ENCODE results near the gene TICAM1. TPM values are rescaled to one million over a fixed set of nuclear protein-coding genes. Genes with fewer than 3 reads are reported as not detected.
"Not testable (repeated sequence)": the region's sequence is repeated elsewhere in the genome, so short reads cannot be mapped to it uniquely, and the experiment has no call there.

Gene TICAM1
- total and polyA plus RNA-seq, 2 of the 13 experiments (the other 11 are each of a cell fraction or from before 2014, with no cell fraction given), result 0.33 to 0.95 TPM

- CTCF ChIA-PET (ENCODE audit: low intra/inter-chr PET ratio, low total read pairs), result no interaction called here
- no peaks in the 10 kb centered on the region for H3K9me3 ChIP-seq (ENCODE audit: low read length)
- H3K4me3 ChIP-seq (replicated peaks in 1 of 3; ENCODE audit: insufficient read depth in 1 of 3, low read depth in 2 of 3, low read length in 3 of 3), result no peak overlapping the region
- H3K9ac ChIP-seq (ENCODE audit: insufficient read depth, low read depth, low read length), result no peak overlapping the region
- in situ Hi-C loops (cut with HindIII; ENCODE audit: extremely low pct_ligation_motif_present, low pct_unique_long_range_greater_than_20kb) (no loop called here), intact Hi-C loops (cut with micrococcal nuclease; ENCODE audit: unreplicated experiment) (no loop called here)
- peaks cover 21% of the 10 kb centered on the region for H3K4me1 ChIP-seq (ENCODE audit: insufficient read depth, low read length)
- TF ChIP-seq HNF4G (IDR thresholded peaks at IDR 0.05; ENCODE audit: borderline replicate concordance, low read depth, low read length) (peak; percentile 34; the same call in 1 of the 2 replicates), HNF4G (CRISPR knock-in tag; IDR thresholded peaks at IDR 0.05; ENCODE audit: borderline replicate concordance, low read depth) (no peak), ZNF12 (CRISPR knock-in tag; IDR thresholded peaks at IDR 0.05) (no peak), NR2F6 (IDR thresholded peaks at IDR 0.05) (no peak), NR2F6 (CRISPR knock-in tag; IDR thresholded peaks at IDR 0.05) (no peak), TGIF2 (CRISPR knock-in tag; IDR thresholded peaks at IDR 0.05) (no peak), AGO2 (optimal IDR thresholded peaks at IDR 0.05; ENCODE audit: low read depth, low read length) (peak; percentile 33)
- no CpG with 5 or more reads among the region's 10 CpGs for WGBS (ENCODE audit: low lambda C conversion rate)
- no peak overlapping the region for H3K27ac ChIP-seq (ENCODE audit: extremely low read length, insufficient read depth, low read length)
- BruUV-seq (replicated peaks), result no TSS peak
- H3K27me3 ChIP-seq (ENCODE audit: control insufficient read depth in 1 of 2, insufficient read depth in 2 of 2, low read length in 2 of 2), result no peaks in the 10 kb centered on the region
- DNase-seq (ENCODE audit: low spot score) (no peak), FAIRE-seq (no peak), ATAC-seq (no peak)
- peaks cover 17 to 31% of the 10 kb centered on the region in 2 experiments; a peak in 4 of 5 replicates for H3K36me3 ChIP-seq (replicated peaks in 1 of 2; ENCODE audit: control insufficient read depth in 1 of 2, insufficient read depth in 2 of 2, low read length in 2 of 2)
- no peak overlapping the region for H3K4me2 ChIP-seq (ENCODE audit: low read depth, low read length)
- peaks cover 7% of the 10 kb centered on the region; the same call in 1 of the 2 replicates for H4K20me1 ChIP-seq (ENCODE audit: insufficient read depth, low read length)
- POLR2A ChIA-PET, result no interaction called here
- H2AFZ ChIP-seq (ENCODE audit: low read length), result no peak overlapping the region
- H3K79me2 ChIP-seq (ENCODE audit: insufficient read depth, low read length), result peaks cover 16% of the 10 kb centered on the region
Observed at GRCh38 chr19:4861147-4861546, 29.6 kb upstream of the TICAM1 start.

- POLR2A ChIA-PET, result interaction anchor here (1.4 kb wide), 1 partner anchor 50 kb away, joined by 4 read pairs; no protein-coding TSS in a partner anchor
- no peak for FAIRE-seq
- Histone ChIP-seq H3K27ac (ENCODE audit: extremely low read length, insufficient read depth, low read length) (no peak overlapping the region), H3K4me3 (replicated peaks in 1 of 3; ENCODE audit: insufficient read depth in 1 of 3, low read depth in 2 of 3, low read length in 3 of 3) (no peak overlapping the region), H4K20me1 (ENCODE audit: insufficient read depth, low read length) (peaks cover 7% of the 10 kb centered on the region; the same call in 1 of the 2 replicates), H3K4me1 (ENCODE audit: insufficient read depth, low read length) (peaks cover 18% of the 10 kb centered on the region), H3K79me2 (ENCODE audit: insufficient read depth, low read length) (peaks cover 12% of the 10 kb centered on the region), H3K4me2 (ENCODE audit: low read depth, low read length) (no peak overlapping the region), H3K27me3 (ENCODE audit: control insufficient read depth in 1 of 2, insufficient read depth in 2 of 2, low read length in 2 of 2) (no peaks in the 10 kb centered on the region), H3K9ac (ENCODE audit: insufficient read depth, low read depth, low read length) (no peak overlapping the region), H3K36me3 (replicated peaks in 1 of 2; ENCODE audit: control insufficient read depth in 1 of 2, insufficient read depth in 2 of 2, low read length in 2 of 2) (peaks cover 23 to 34% of the 10 kb centered on the region in 2 experiments; a peak in 4 of 5 replicates), H3K9me3 (ENCODE audit: low read length) (no peaks in the 10 kb centered on the region), H2AFZ (ENCODE audit: low read length) (no peak overlapping the region)
- no TSS peak for BruUV-seq (replicated peaks)
- intact Hi-C loops (cut with micrococcal nuclease; ENCODE audit: unreplicated experiment), result no loop called here
- in situ Hi-C loops (cut with HindIII; ENCODE audit: extremely low pct_ligation_motif_present, low pct_unique_long_range_greater_than_20kb), result no loop called here
- WGBS (ENCODE audit: low lambda C conversion rate), result 97% methylated on average over 7 of the region's 11 CpGs
- no peak for DNase-seq (ENCODE audit: low spot score)
- CTCF ChIA-PET (ENCODE audit: low intra/inter-chr PET ratio, low total read pairs), result no interaction called here
- ATAC-seq, result no peak
- no peak for TF ChIP-seq ZNF138 (CRISPR knock-in tag; IDR thresholded peaks at IDR 0.05; ENCODE audit: low read depth)
- peak; percentile 32 for TF ChIP-seq AGO2 (optimal IDR thresholded peaks at IDR 0.05; ENCODE audit: low read depth, low read length)
Observed at GRCh38 chr19:4859697-4860096, 28.2 kb upstream of the TICAM1 start.

GRCh38 chr19:4856468-4856867 is 25.0 kb upstream of the TICAM1 start:
- POLR2A ChIA-PET, result interaction anchor here (1.4 kb wide), 1 partner anchor 11 kb away, joined by 6 read pairs; the partner anchor contains the start of gene PLIN3
- in situ Hi-C loops (cut with HindIII; ENCODE audit: extremely low pct_ligation_motif_present, low pct_unique_long_range_greater_than_20kb); H4K20me1 ChIP-seq (ENCODE audit: insufficient read depth, low read length); intact Hi-C loops (cut with micrococcal nuclease; ENCODE audit: unreplicated experiment); BruUV-seq (replicated peaks); FAIRE-seq; H3K4me1 ChIP-seq (ENCODE audit: insufficient read depth, low read length); DNase-seq (ENCODE audit: low spot score); H3K4me3 ChIP-seq (replicated peaks in 1 of 3; ENCODE audit: insufficient read depth in 1 of 3, low read depth in 2 of 3, low read length in 3 of 3); H3K27ac ChIP-seq (ENCODE audit: extremely low read length, insufficient read depth, low read length); H2AFZ ChIP-seq (ENCODE audit: low read length); H3K4me2 ChIP-seq (ENCODE audit: low read depth, low read length); ATAC-seq; H3K9ac ChIP-seq (ENCODE audit: insufficient read depth, low read depth, low read length); CTCF ChIA-PET (ENCODE audit: low intra/inter-chr PET ratio, low total read pairs); H3K9me3 ChIP-seq (ENCODE audit: low read length); H3K27me3 ChIP-seq (ENCODE audit: control insufficient read depth in 1 of 2, insufficient read depth in 2 of 2, low read length in 2 of 2); H3K79me2 ChIP-seq (ENCODE audit: insufficient read depth, low read length): not testable (repeated sequence)
- 99% methylated on average over 12 of the region's 12 CpGs for WGBS (ENCODE audit: low lambda C conversion rate)
- peaks cover 23 to 42% of the 10 kb centered on the region in 2 experiments; a peak in 4 of 5 replicates for H3K36me3 ChIP-seq (replicated peaks in 1 of 2; ENCODE audit: control insufficient read depth in 1 of 2, insufficient read depth in 2 of 2, low read length in 2 of 2)

Data from HepG2 (cell line).